Measurements from ENCODE around the gene EPB42.

GRCh38 chr15:43221422-43221821 lies 604 bp upstream of the EPB42 start:
- no peak for TF ChIP-seq CTCF (conservative IDR thresholded peaks at IDR 0.05; ENCODE audit: low read depth, low read length)
- no peak for TF ChIP-seq EZH2 (IDR thresholded peaks at IDR 0.05; ENCODE audit: low read length, unreplicated experiment)

Measured in PC-3 (cell line).